Activated naive CD4-positive, alpha-beta T cell treated with anti-CD3 and anti-CD28 coated beads, Interleukin-2, amount 10 ng/mL, durations not matched to agents 7 days and 5 days (primary cell): ENCODE measurements around the gene SPSB2.
"Not testable (repeated sequence)": the region's sequence is repeated elsewhere in the genome, so short reads cannot be mapped to it uniquely, and the experiment has no call there.

Experiments
- CTCF ChIA-PET: fragments of 350-600 bp; sonication (Branson Sonifier 250); formaldehyde crosslinking; loops from one replicate; lab custom pipeline; 2021; ENCODE audit warnings: antibody characterized with exemption; lab: Charles Lee
- DNase-seq: peaks from one replicate; pipeline ENCODE4 v3.0.0-alpha.2; 2020
- H3K27ac Mint-ChIP-seq: one replicate; pipeline ENCODE4 v1.8.0; 2021; ENCODE audit warnings: mild to moderate bottlenecking, moderate library complexity, mixed read lengths
- H3K27me3 Mint-ChIP-seq: one replicate; pipeline ENCODE4 v1.8.0; 2021; ENCODE audit warnings: mild to moderate bottlenecking, mixed read lengths
- H3K36me3 Mint-ChIP-seq: one replicate; pipeline ENCODE4 v1.8.0; 2021; ENCODE audit warnings: mixed read lengths
- H3K4me1 Mint-ChIP-seq: one replicate; pipeline ENCODE4 v1.8.0; 2021; ENCODE audit warnings: mixed read lengths
- H3K4me3 Mint-ChIP-seq: one replicate; pipeline ENCODE4 v1.8.0; 2021; ENCODE audit warnings: mild to moderate bottlenecking, moderate library complexity, mixed read lengths
- H3K9me3 Mint-ChIP-seq: one replicate; pipeline ENCODE4 v1.8.0; 2021; ENCODE audit warnings: mixed read lengths

SPSB2 gene

DNA sequence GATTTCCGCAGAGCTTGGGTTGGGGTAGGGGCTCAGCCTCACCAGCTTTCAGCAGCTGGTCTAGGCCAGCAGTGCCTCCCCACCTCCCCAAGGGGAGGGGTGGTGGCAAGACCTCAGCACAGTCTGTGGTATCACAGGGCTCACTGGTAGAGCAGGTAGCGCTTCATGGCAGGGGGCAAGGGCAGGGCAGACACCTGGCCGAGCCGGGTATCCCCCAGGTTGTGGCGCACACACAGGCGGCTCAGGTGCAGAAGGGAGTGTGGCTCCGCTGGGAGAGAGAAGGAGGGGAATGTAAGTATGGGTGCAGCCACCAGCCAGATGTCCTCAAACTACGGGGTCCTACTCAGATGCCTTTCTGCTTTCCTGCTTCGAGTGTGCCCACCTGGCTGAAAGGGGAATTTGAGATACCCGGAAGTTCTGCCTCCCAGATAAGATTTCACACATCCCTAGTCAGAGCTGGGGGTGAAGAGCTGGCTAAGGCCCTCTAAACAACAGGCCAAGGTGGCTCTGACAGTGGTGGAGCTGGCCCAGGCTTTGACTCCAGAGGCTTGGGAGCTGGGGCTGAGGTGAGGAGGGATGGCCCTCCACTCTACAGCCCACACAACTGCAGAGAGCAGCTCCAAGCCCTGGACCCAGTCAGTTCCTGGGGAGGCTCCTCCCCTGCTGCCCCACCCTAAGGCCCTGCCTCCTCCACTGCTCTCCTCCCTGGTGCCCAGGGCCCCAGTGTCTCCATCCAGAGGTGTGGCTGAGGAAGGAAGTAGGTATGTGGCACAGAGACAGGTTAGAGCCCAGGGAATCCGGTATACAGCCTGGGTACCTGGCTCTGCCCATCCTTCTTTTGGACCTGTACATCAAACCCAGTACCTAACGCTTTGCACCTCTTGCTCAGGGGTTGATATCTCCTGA lies 1.8 kb downstream of the SPSB2 start:
- H3K36me3 Mint-ChIP-seq: peaks cover 56% of the 10 kb centered on the region

DNA sequence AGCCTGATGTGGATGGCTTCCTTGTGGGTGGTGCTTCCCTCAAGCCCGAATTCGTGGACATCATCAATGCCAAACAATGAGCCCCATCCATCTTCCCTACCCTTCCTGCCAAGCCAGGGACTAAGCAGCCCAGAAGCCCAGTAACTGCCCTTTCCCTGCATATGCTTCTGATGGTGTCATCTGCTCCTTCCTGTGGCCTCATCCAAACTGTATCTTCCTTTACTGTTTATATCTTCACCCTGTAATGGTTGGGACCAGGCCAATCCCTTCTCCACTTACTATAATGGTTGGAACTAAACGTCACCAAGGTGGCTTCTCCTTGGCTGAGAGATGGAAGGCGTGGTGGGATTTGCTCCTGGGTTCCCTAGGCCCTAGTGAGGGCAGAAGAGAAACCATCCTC lies 2.8 kb downstream of the SPSB2 start:
- H3K27ac Mint-ChIP-seq: not testable (repeated sequence)

More for the DNA sequence above, 1.8 kb downstream of the SPSB2 start:
- Mint-ChIP-seq H3K27me3 (no peaks in the 10 kb centered on the region), H3K27ac (peak overlapping the region; percentile 93), H3K4me1 (peaks cover 69% of the 10 kb centered on the region), H3K4me3 (peak overlapping the region; percentile 90), H3K9me3 (no peaks in the 10 kb centered on the region)
- CTCF ChIA-PET: interaction anchor here (1.1 to 4.3 kb wide), 14 partner anchors 11 to 242 kb away, joined by 3 to 35 read pairs (median 7); partner anchors contain the start of genes C1RL, CDCA3 and USP5
- DNase-seq: peak; percentile 67

DNA sequence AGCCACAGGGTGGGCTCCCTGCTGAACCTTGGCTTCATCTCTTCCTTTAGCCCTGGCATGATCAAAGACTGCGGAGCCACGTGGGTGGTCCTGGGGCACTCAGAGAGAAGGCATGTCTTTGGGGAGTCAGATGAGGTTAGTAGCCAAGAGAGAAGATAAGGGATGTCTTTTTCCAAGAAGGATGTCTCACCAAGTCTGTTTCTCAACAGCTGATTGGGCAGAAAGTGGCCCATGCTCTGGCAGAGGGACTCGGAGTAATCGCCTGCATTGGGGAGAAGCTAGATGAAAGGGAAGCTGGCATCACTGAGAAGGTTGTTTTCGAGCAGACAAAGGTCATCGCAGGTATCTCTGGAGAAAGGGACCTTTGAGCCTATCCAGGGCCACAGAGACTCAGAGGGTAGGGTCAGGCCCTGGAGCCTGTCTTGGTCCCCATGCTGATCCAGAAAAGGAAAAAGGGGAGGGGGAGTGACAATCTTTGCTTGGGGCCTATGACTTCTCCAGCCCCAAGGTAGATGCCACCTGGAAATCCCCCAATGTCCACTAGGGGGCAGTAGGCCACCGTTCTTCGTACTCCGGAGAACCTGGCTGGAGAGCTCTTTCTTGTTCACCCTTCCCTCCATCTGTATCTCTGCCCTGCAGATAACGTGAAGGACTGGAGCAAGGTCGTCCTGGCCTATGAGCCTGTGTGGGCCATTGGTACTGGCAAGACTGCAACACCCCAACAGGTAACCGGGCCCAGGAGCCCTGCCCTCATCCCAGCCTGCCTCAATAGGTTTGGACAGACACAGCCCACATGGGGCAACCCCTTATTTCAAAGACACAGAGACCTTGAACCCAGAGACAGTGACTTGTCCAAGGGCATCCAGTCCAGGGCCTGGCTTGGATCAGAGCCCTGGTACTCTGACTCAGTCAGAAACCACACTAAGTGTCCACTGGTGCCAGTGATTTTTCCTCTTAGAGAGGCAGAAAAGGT lies 3.8 kb downstream of the SPSB2 start:
- H3K4me1 Mint-ChIP-seq: peaks cover 60% of the 10 kb centered on the region
- H3K27ac Mint-ChIP-seq: peak overlapping the region; percentile 89
- peak; percentile 93 for DNase-seq
- CTCF ChIA-PET: interaction anchor here (0.6 to 2.9 kb wide), 31 partner anchors 11 to 257 kb away, joined by 3 to 20 read pairs (median 3); partner anchors contain the start of genes C12orf57, CDCA3, MLF2 and P3H3
- H3K9me3 Mint-ChIP-seq: no peaks in the 10 kb centered on the region
- H3K36me3 Mint-ChIP-seq: peaks cover 65% of the 10 kb centered on the region
- H3K4me3 Mint-ChIP-seq: peak overlapping the region; percentile 97
- no peaks in the 10 kb centered on the region for H3K27me3 Mint-ChIP-seq

More for the DNA sequence above, 2.8 kb downstream of the SPSB2 start:
- DNase-seq, H3K27me3 Mint-ChIP-seq, H3K9me3 Mint-ChIP-seq: not testable (repeated sequence)
- CTCF ChIA-PET: interaction anchor here (1.0 to 2.9 kb wide), 10 partner anchors 19 to 186 kb away, joined by 3 to 20 read pairs (median 4); partner anchors contain the start of genes C12orf57, CDCA3, P3H3 and RNU7-1
- Mint-ChIP-seq H3K4me3 (peak overlapping the region; percentile 90), H3K4me1 (peaks cover 66% of the 10 kb centered on the region), H3K36me3 (peaks cover 57% of the 10 kb centered on the region)

DNA sequence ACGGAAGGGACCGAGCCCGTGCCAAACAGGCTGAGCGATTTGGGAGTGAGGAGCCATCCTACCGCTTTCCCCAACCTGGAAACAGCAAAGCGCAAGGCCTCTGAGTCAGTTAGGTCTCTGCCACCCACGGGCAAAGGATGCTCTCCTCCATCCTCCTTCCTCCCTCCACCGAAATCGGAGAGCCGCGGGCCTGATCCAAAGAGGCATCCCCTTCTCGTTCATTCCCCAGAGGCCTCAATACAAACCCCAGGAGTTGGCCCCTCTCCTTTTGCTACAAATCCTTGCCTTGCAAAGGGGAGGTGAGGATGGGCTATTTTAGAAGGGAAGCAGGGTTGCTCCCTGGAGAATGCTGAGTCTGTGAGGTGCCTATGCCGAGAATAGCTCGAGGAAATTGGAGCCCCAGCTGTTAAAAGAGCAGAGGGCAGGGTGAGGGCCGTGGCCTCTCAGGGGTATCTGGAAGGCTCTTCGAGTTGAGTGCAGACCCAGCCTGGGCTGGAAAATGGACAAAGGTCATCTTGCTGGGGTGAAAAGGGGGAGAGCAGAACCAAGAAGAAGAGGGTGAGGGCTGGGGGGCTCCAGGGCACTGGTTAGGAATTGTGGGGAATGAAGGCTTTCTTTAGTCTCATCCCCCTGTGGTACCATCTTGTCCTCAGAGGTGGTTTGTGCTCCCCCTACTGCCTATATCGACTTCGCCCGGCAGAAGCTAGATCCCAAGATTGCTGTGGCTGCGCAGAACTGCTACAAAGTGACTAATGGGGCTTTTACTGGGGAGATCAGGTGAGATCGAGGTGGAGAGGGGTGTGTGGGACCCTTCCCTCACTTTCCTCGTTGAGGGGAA lies 4.7 kb downstream of the SPSB2 start:
- DNase-seq: no peak
- peak overlapping the region; percentile 97 for H3K4me3 Mint-ChIP-seq
- H3K27ac Mint-ChIP-seq: peak overlapping the region; percentile 89
- H3K27me3 Mint-ChIP-seq: no peaks in the 10 kb centered on the region
- H3K9me3 Mint-ChIP-seq: no peaks in the 10 kb centered on the region
- peaks cover 72% of the 10 kb centered on the region for H3K36me3 Mint-ChIP-seq
- CTCF ChIA-PET: interaction anchor here (0.7 to 3.3 kb wide), 15 partner anchors 9 to 352 kb away, joined by 3 to 20 read pairs (median 4); partner anchors contain the start of genes C12orf57, CDCA3, MLF2 and RNU7-1
- peaks cover 55% of the 10 kb centered on the region for H3K4me1 Mint-ChIP-seq

DNA sequence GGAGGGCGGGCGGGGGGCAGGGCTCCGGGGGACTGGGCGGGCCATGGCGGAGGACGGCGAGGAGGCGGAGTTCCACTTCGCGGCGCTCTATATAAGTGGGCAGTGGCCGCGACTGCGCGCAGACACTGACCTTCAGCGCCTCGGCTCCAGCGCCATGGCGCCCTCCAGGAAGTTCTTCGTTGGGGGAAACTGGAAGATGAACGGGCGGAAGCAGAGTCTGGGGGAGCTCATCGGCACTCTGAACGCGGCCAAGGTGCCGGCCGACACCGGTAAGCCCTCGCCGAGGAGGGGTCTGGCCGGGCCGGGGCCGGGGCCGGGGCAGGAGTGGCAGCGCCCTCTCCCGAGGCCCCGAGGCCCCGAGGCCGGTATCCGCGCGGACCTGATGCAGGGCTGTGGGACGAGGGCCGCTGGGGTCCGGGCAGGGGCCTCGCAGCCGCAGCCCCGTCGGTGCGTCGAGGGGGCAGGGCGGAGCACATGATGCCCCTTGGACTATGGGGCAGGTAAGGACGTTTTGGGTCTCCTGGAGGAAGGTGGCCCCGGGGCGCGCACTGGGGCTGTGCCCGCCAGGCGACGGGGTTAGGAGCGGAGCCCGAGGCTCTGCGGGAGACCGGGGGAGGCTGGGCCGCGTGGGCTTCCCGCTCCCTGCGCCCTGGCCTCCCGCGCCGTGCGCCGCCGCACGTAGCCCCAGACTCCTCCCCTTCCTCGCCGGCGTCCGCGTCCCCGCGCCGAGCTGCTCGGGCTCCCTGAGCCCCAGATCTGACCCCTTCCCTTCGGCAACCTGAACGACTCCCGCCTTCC lies 5.5 kb downstream of the SPSB2 start, which contains the start of gene TPI1:
TSS of gene TPI1 (plus strand) at position 119 of the 798 bp plus-strand sequence. CDS start at position 155, 36 bp downstream.
- Mint-ChIP-seq H3K27me3 (no peaks in the 10 kb centered on the region), H3K27ac (peak within 1 kb of the TSS; percentile 95), H3K36me3 (peaks cover 73% of the 10 kb centered on the region), H3K4me3 (peak within 1 kb of the TSS; percentile 97), H3K9me3 (no peaks in the 10 kb centered on the region), H3K4me1 (peaks cover 55% of the 10 kb centered on the region)
- CTCF ChIA-PET: interaction anchor here (0.7 to 3.3 kb wide), 6 partner anchors 10 to 351 kb away, joined by 3 to 20 read pairs (median 6); partner anchors contain the start of genes CDCA3 and USP5
- peak; percentile 86 for DNase-seq

DNA sequence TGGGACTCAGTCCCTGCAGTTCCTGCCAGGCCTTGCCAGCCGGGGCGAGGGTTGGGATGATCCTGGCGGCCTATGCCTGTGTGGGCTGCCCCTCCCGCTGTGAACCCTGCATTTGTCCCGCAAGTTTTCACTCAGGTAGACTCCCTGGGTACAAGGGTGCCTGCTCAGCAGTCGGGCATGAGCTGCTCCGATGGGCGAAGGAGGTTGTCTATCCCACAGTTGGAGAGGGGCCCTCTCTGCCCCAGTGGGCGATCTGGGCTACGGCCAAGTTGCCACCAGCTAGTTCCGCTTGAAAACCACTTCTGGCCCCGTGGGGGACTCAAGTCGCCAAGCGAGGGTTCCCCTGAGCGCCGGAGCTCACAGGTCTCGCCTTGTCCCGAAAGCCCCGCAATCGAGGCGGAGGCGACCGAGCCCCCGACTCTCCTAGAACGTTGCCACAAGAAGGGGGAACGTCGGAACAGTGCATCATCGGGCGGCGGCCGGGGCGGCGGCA lies 6.1 kb downstream of the SPSB2 start:
- H3K36me3 Mint-ChIP-seq: peaks cover 77% of the 10 kb centered on the region
- CTCF ChIA-PET: interaction anchor here (0.7 to 3.3 kb wide), 3 partner anchors 13 to 236 kb away, joined by 3 to 9 read pairs (median 3); no protein-coding TSS in a partner anchor
- H3K4me3 Mint-ChIP-seq: peak overlapping the region; percentile 95
- H3K27me3 Mint-ChIP-seq: no peaks in the 10 kb centered on the region
- H3K9me3 Mint-ChIP-seq: no peaks in the 10 kb centered on the region
- H3K4me1 Mint-ChIP-seq: peaks cover 49% of the 10 kb centered on the region
- H3K27ac Mint-ChIP-seq: peak overlapping the region; percentile 95
- DNase-seq: no peak

DNA sequence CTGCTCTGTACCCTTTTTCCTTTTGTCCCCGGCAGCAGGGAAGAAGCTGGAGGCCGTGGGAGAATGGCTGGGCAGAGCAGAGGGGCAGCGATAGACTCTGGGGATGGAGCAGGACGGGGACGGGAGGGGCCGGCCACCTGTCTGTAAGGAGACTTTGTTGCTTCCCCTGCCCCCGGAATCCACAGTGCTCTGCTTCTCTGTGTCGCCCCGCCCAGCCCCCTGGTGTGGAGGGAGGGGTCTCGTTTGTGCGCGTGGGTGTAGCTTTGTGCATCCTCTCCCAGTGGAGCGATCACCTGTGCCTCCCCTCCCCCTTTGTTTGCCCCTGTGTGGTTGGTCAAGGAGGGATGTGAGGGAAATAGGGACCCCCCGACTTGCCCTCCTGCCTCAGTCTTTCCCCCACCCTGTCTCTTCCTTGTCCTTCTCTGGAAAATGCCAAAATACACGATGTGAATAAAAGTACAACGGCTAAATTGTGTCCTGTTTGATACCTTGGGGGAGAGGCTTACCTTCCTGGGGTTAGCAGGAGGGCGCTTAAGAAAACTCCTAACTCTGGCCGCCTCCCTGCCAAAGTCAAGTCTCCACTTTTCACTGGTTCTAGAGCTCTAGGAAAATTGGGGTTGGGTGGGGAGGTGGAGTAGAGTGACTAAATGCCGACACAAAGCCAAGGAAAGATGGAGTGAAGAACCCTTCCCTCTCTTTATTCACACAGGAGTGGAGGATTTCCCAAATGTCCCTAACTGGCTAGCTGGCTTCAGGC lies 6.8 kb downstream of the SPSB2 start:
- peaks cover 73% of the 10 kb centered on the region for H3K36me3 Mint-ChIP-seq

DNA sequence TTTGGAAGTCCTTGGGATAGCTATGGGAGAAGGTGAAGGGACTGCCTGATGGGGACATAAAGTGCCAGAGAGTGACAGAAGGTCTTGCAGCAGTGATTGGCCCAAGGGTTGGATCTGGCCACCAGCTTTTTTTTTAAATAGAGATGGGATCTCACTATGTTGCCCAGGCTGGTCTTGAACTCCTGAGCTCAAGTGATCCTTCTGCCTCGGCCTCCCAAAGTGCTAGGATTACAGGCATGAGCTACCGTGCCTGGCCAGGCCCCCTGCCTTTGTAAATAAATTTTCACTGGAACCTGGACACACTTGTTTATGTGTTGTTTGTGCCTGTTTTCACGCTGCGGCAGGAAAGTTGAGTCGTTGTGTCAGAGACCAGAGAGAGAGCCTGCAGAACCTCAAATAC lies 7.8 kb downstream of the SPSB2 start:
- peak overlapping the region; percentile 18 for H3K4me3 Mint-ChIP-seq
- H3K9me3 Mint-ChIP-seq, H3K27me3 Mint-ChIP-seq, DNase-seq: not testable (repeated sequence)
- H3K36me3 Mint-ChIP-seq: peaks cover 72% of the 10 kb centered on the region
- CTCF ChIA-PET: interaction anchor here (0.6 to 3.3 kb wide), 3 partner anchors 12 to 55 kb away, joined by 3 to 9 read pairs (median 4); partner anchors contain the start of gene USP5
- H3K4me1 Mint-ChIP-seq: peaks cover 32% of the 10 kb centered on the region
- peak overlapping the region; percentile 17 for H3K27ac Mint-ChIP-seq

More for the DNA sequence above, 6.8 kb downstream of the SPSB2 start:
- CTCF ChIA-PET: interaction anchor here (0.7 to 3.3 kb wide), 3 partner anchors 13 to 236 kb away, joined by 3 to 9 read pairs (median 3); no protein-coding TSS in a partner anchor
- Mint-ChIP-seq H3K4me3 (peak overlapping the region; percentile 95), H3K27ac (no peak overlapping the region), H3K4me1 (peaks cover 43% of the 10 kb centered on the region), H3K27me3 (no peaks in the 10 kb centered on the region), H3K9me3 (no peaks in the 10 kb centered on the region)
- no peak for DNase-seq

DNA sequence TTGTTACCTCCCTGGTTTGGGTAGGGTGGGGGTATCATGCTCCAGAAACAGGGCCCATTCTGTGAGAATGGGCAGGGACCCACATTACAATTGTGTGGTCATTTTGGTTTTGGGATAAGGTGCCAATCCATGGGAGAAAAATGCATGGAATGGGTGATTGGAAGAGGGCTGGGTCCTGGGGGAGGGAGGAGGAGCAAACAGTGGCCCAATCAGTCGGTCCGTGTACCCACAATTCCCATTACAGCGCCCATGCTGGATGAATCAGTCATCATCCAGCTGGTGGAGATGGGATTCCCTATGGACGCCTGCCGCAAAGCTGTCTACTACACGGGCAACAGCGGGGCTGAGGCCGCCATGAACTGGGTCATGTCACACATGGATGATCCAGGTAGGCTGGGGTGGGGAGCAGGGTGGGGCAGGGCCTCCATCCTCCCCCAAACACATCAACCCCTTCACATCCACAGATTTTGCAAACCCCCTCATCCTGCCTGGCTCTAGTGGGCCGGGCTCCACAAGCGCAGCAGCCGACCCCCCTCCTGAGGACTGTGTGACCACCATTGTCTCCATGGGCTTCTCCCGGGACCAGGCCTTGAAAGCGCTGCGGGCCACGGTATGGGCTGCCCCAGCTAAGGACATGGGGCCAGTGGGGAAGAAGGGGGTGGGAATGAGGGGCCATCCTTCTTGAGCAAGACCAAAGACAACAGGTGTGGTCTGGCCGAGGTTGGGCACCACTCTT lies 9.3 kb downstream of the SPSB2 start:
- DNase-seq: no peak
- Mint-ChIP-seq H3K9me3 (no peaks in the 10 kb centered on the region), H3K27ac (no peak overlapping the region), H3K36me3 (peaks cover 64% of the 10 kb centered on the region), H3K4me3 (no peak overlapping the region), H3K4me1 (peaks cover 17% of the 10 kb centered on the region), H3K27me3 (no peaks in the 10 kb centered on the region)
- CTCF ChIA-PET: no interaction called here

DNA sequence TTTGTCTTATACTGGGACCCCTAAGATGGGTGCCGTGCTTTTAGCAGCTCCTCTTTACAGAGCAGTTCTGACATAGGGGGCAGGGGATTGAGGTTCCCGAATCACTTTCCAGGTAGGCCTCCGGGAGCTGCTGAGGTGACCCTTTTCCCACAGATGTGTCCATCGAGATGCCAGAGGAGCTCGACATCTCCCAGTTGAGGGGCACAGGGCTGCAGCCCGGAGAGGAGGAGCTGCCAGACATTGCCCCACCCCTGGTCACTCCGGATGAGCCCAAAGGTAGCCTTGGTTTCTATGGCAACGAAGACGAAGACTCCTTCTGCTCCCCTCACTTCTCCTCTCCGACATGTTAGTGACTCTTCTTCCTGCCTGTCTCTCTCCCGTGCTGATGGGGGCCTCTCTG lies 10.1 kb downstream of the SPSB2 start:
- CTCF ChIA-PET: no interaction called here

DNA sequence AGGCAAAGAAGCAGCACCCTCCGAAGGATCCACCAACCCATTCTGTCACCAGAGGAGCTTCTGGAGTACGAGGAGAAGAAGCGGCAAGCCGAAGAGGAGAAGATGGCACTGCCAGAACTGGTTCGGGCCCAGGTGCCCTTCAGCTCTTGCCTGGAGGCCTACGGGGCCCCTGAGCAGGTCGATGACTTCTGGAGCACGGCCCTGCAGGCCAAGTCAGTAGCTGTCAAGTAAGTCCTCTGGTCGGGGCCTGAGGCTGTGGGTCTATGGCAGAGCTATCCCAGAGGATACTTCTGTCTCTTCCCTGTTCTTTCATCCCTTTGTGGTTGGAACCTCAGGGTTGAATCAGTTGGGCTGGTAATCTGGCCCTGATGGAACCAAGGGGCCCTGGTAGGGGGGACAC lies 11.7 kb downstream of the SPSB2 start:
- H3K27me3 Mint-ChIP-seq: no peaks in the 10 kb centered on the region
- CTCF ChIA-PET: interaction anchor here (1.1 kb wide), 1 partner anchor 11 kb away, joined by 4 read pairs; the partner anchor contains the start of gene SPSB2

More for the DNA sequence above, 10.1 kb downstream of the SPSB2 start:
- Mint-ChIP-seq H3K36me3 (peaks cover 59% of the 10 kb centered on the region), H3K9me3 (no peaks in the 10 kb centered on the region), H3K27me3 (no peaks in the 10 kb centered on the region), H3K27ac (no peak overlapping the region), H3K4me1 (peaks cover 10% of the 10 kb centered on the region), H3K4me3 (no peak overlapping the region)
- DNase-seq: no peak

More for the DNA sequence above, 11.7 kb downstream of the SPSB2 start:
- H3K4me1 Mint-ChIP-seq: peaks cover under 1% of the 10 kb centered on the region
- no peak overlapping the region for H3K4me3 Mint-ChIP-seq
- DNase-seq: no peak
- no peak overlapping the region for H3K27ac Mint-ChIP-seq
- peaks cover 68% of the 10 kb centered on the region for H3K36me3 Mint-ChIP-seq
- H3K9me3 Mint-ChIP-seq: no peaks in the 10 kb centered on the region
